Subcutaneous adipose tissue (tissue), 4 donors: ENCODE data around the gene STX18. TPM values are rescaled to one million over a fixed set of nuclear protein-coding genes. Genes with fewer than 3 reads are reported as not detected.

Experiments
- CTCF ChIP-seq: fragments of 450-650 bp; IDR thresholded peaks from one replicate; pipeline ENCODE4 v1.5.1; 2016; ENCODE audit warnings: low read depth, mild to moderate bottlenecking, control low read depth, antibody characterized with exemption, moderate library complexity
- total RNA-seq, 4 donors: library from RNA; depleted of rRNA; stranded (reverse); fragments of >200 nt; gene quantifications; one replicate each; pipeline ENCODE4 v1.1.0, GENCODE V29; 2016

The STX18 gene
- total RNA-seq, 4 donors from 2014 or later, result 17.0 to 29.2 (median 21.6) TPM

GRCh38 chr4:4481399-4481994 is 60.4 kb downstream of the STX18 start:
- TF ChIP-seq CTCF, result no peak

GRCh38 chr4:4480685-4481398 is 61.0 kb downstream of the STX18 start:
- TF ChIP-seq CTCF, result no peak

GRCh38 chr4:4480205-4480604 is 61.6 kb downstream of the STX18 start:
- no peak for TF ChIP-seq CTCF

GRCh38 chr4:4479366-4479765 is 62.5 kb downstream of the STX18 start:
- no peak for TF ChIP-seq CTCF

GRCh38 chr4:4477796-4478195 is 64.1 kb downstream of the STX18 start:
- TF ChIP-seq CTCF, result no peak

GRCh38 chr4:4477391-4477790 is 64.5 kb downstream of the STX18 start:
- no peak for TF ChIP-seq CTCF

GRCh38 chr4:4474476-4474875 is 67.4 kb downstream of the STX18 start:
- no peak for TF ChIP-seq CTCF
